GM23248 (cell line): Measurements from ENCODE around the gene FBLIM1.

Experiments used
- EZH2 ChIP-seq: fragments of 200-600 bp; sonication (generic); IDR thresholded peaks from 2 replicates; pipeline ENCODE4 v1.6.1; 2018; ENCODE audit warnings: antibody characterized with exemption, mild to moderate bottlenecking; ENCODE audit not compliant: insufficient read depth, poor library complexity, severe bottlenecking
- EZH2phosphoT487 ChIP-seq: fragments of 200-600 bp; sonication (generic); IDR thresholded peaks from 2 replicates; pipeline ENCODE4 v1.6.1; 2018; ENCODE audit warnings: antibody characterized with exemption, moderate library complexity, mild to moderate bottlenecking, low read depth; ENCODE audit not compliant: insufficient read depth

- TF ChIP-seq EZH2phosphoT487 (no peak), EZH2 (no peak)
These were observed 8.9 kb upstream of the FBLIM1 start for GRCh38 chr1:15749399-15750291.
